Esophagus muscularis mucosa (tissue), 4 donors: Measurements from ENCODE around the gene GJA4.

Experiments used
- CTCF ChIP-seq, 3 experiments: fragments of 200-600 bp in 2 of 3; fragments of 450-650 bp in 1 of 3; sonication (generic) in 2 of 3; IDR thresholded peaks; one replicate each; pipeline ENCODE4 v1.5.1; 2017 to 2019; ENCODE audit warnings: antibody characterized with exemption in 3 of 3, mild to moderate bottlenecking in 2 of 3, moderate library complexity in 1 of 3
- EP300 ChIP-seq: sonication (generic); formaldehyde crosslinking; IDR thresholded peaks from one replicate; pipeline ENCODE4 v1.6.1; 2017; ENCODE audit warnings: antibody characterized with exemption
- POLR2A ChIP-seq: fragments of 450-650 bp; IDR thresholded peaks from one replicate; pipeline ENCODE4 v1.6.1; 2017; ENCODE audit warnings: antibody characterized with exemption, moderate library complexity, mild to moderate bottlenecking, low read depth
- POLR2AphosphoS5 ChIP-seq, 2 donors: sonication (generic); formaldehyde crosslinking; IDR thresholded peaks; one replicate each; pipeline ENCODE4 v1.6.1; 2017; ENCODE audit warnings: antibody characterized with exemption in 2 of 2

GRCh38 chr1:34743775-34744174, 49.0 kb upstream of the GJA4 start:
- TF ChIP-seq POLR2AphosphoS5 (IDR thresholded peaks at IDR 0.05), result no peak
- TF ChIP-seq POLR2A, result no peak
- TF ChIP-seq CTCF (IDR thresholded peaks at IDR 0.05), result no peak
- no peak for TF ChIP-seq EP300
